22Rv1 (cell line): ENCODE results near the gene ICA1.

Experiments used
- CTCF ChIP-seq: fragments of 450-650 bp; IDR thresholded peaks from 2 replicates; pipeline ENCODE4 v1.5.1; 2017; ENCODE audit warnings: mild to moderate bottlenecking
- ZFX ChIP-seq: fragments of 450-650 bp; IDR thresholded peaks from 2 replicates; pipeline ENCODE4 v1.6.1; 2017; ENCODE audit warnings: antibody characterized with exemption, borderline replicate concordance

GRCh38 chr7:8082762-8083161 lies 179.2 kb downstream of the ICA1 start:
- TF ChIP-seq CTCF = no peak
- TF ChIP-seq ZFX = no peak
